NCI-H748 (cell line): ENCODE measurements around the gene CDH11.

ENCODE experiments used
- DNase-seq: peaks from one replicate; lab custom pipeline; 2025; ENCODE audit not compliant: unreplicated experiment; lab: John Stamatoyannopoulos, UW

CDH11 gene

GRCh38 chr16:65118871-65119270 lies 3.0 kb downstream of the CDH11 start:
- no peak for DNase-seq

GRCh38 chr16:65117811-65118448 lies 3.9 kb downstream of the CDH11 start:
- DNase-seq = peak; percentile 75

GRCh38 chr16:65116818-65117430 lies 4.9 kb downstream of the CDH11 start:
- DNase-seq = no peak

- DNase-seq = no peak
Observed at GRCh38 chr16:65116216-65116615, 5.6 kb downstream of the CDH11 start.

- DNase-seq = no peak
Observed at GRCh38 chr16:65114527-65114926, 7.3 kb downstream of the CDH11 start.

- no peak for DNase-seq
Observed at GRCh38 chr16:65113441-65113840, 8.4 kb downstream of the CDH11 start.

GRCh38 chr16:65111306-65111705 lies 10.6 kb downstream of the CDH11 start:
- no peak for DNase-seq

GRCh38 chr16:65106757-65107156 lies 15.1 kb downstream of the CDH11 start:
- DNase-seq = no peak

GRCh38 chr16:65105171-65105570 lies 16.7 kb downstream of the CDH11 start:
- DNase-seq = no peak

- no peak for DNase-seq
Observed at GRCh38 chr16:65104471-65104870, 17.4 kb downstream of the CDH11 start.

- no peak for DNase-seq
Observed at GRCh38 chr16:65102326-65102725, 19.5 kb downstream of the CDH11 start.

- DNase-seq = no peak
Observed at GRCh38 chr16:65101009-65101408, 20.9 kb downstream of the CDH11 start.

GRCh38 chr16:65099607-65100006 lies 22.3 kb downstream of the CDH11 start:
- DNase-seq = no peak

GRCh38 chr16:65098916-65099315 lies 22.9 kb downstream of the CDH11 start:
- DNase-seq = no peak

GRCh38 chr16:65097296-65097695 lies 24.6 kb downstream of the CDH11 start:
- no peak for DNase-seq

- DNase-seq = no peak
Observed at GRCh38 chr16:65095906-65096305, 26.0 kb downstream of the CDH11 start.

- DNase-seq = no peak
Observed at GRCh38 chr16:65095090-65095728, 26.7 kb downstream of the CDH11 start.

GRCh38 chr16:65094009-65094408 lies 27.9 kb downstream of the CDH11 start:
- DNase-seq = no peak

GRCh38 chr16:65083164-65083857 lies 38.6 kb downstream of the CDH11 start:
- no peak for DNase-seq

GRCh38 chr16:65079549-65079948 lies 42.3 kb downstream of the CDH11 start:
- no peak for DNase-seq

- DNase-seq = no peak
Observed at GRCh38 chr16:65077181-65077580, 44.7 kb downstream of the CDH11 start.

GRCh38 chr16:65075877-65076276 lies 46.0 kb downstream of the CDH11 start:
- no peak for DNase-seq
